Stomach (tissue), 9 donors: ENCODE data around the gene JOSD1. TPM values are rescaled to one million over a fixed set of nuclear protein-coding genes. Genes with fewer than 3 reads are reported as not detected.
A peak's percentile ranks its signal among the peaks of the same experiment; 100 is the strongest.

ENCODE experiments used
- DNase-seq, 2 donors: peaks; one replicate each; pipeline versions ENCODE4 v3.0.0 to v3.0.0-alpha.2; 2013 to 2019
- H3K27ac ChIP-seq, 5 donors: fragments of 200-600 bp in 4 of 5; sonication (generic) in 4 of 5; one replicate each; pipeline ENCODE4 v1.5.1; 2013 to 2019; ENCODE audit warnings: mild to moderate bottlenecking in 1 of 5, moderate library complexity in 1 of 5
- H3K27me3 ChIP-seq, 3 donors: fragments of 200-600 bp; sonication (generic); one replicate each; pipeline ENCODE4 v1.5.1; 2017 to 2019; ENCODE audit warnings: mixed run types in 1 of 3
- H3K36me3 ChIP-seq, 4 donors: fragments of 200-600 bp; sonication (generic); 1 replicate in 3 of 4; 2 replicates in 1 of 4; pipeline ENCODE4 v1.5.1; 2016 to 2019
- H3K4me1 ChIP-seq, 4 donors: fragments of 200-600 bp; sonication (generic); one replicate each; pipeline ENCODE4 v1.5.1; 2016 to 2019
- H3K4me3 ChIP-seq, 4 donors: fragments of 200-600 bp; sonication (generic) in 3 of 4; one replicate each; pipeline ENCODE4 v1.5.1; 2016 to 2019; ENCODE audit warnings: mild to moderate bottlenecking in 1 of 4
- H3K9me3 ChIP-seq, 4 donors: fragments of 200-600 bp; sonication (generic); one replicate each; pipeline ENCODE4 v1.5.1; 2016 to 2019
- EP300 ChIP-seq: sonication (generic); formaldehyde crosslinking; IDR thresholded peaks from one replicate; pipeline ENCODE4 v1.6.1; 2017; ENCODE audit warnings: antibody characterized with exemption
- POLR2A ChIP-seq, 4 donors: fragments of 450-650 bp; IDR thresholded peaks; one replicate each; pipeline ENCODE4 v1.6.1; 2016; ENCODE audit warnings: antibody characterized with exemption in 4 of 4, control low read depth in 2 of 4, mild to moderate bottlenecking in 1 of 4, moderate library complexity in 1 of 4
- POLR2AphosphoS5 ChIP-seq, 3 donors: sonication (generic); formaldehyde crosslinking; IDR thresholded peaks; one replicate each; pipeline ENCODE4 v1.6.1; 2016; ENCODE audit warnings: antibody characterized with exemption in 3 of 3
- WGBS, 5 donors: extraction: QIAGEN DNeasy Blood & Tissue Kit in 3 of 5; methylation state at CpG; one replicate each; pipeline versions ENCODE4 v1.1.5 to v1.1.7; 2013 to 2018; 5-methylcytosine and 5-hydroxymethylcytosine counted together
- intact Hi-C: fragments of 100-400 bp; cut with DNase I; formaldehyde crosslinking; loops from one replicate; pipeline ENCODE4 v1.15.1; 2023; ENCODE audit warnings: low total_unique reads
- polyA plus RNA-seq, 3 donors: library from polyadenylated mRNA; stranded (reverse); fragments of 200-250 nt; gene quantifications; one replicate each; pipeline ENCODE4 v1.2.3, GENCODE V29; 2013
- total RNA-seq, 5 donors: library from RNA; depleted of rRNA; stranded (reverse); fragments of >200 nt; gene quantifications; one replicate each; pipeline versions ENCODE4 v1.1.0 to v1.2.3, GENCODE V29; 2014 to 2016
- TF ChIP-seq, protein P1 (sequence below), 7 experiments: fragments of 450-650 bp in 4 of 7; fragments of 200-600 bp in 3 of 7; sonication (generic) in 3 of 7; IDR thresholded peaks; one replicate each; pipeline ENCODE4 v1.5.1; 2016 to 2019; ENCODE audit warnings: antibody characterized with exemption in 7 of 7, control low read depth in 2 of 7, mild to moderate bottlenecking in 1 of 7
- donor health status: healthy with polysubstance abuse.
- donor health status: Bipolar disorder and iron deficiency.
- donor health status: healthy.

The JOSD1 gene
- total and polyA plus RNA-seq, 8 donors: 17.9 to 66.1 (median 35.7) TPM

DNA sequence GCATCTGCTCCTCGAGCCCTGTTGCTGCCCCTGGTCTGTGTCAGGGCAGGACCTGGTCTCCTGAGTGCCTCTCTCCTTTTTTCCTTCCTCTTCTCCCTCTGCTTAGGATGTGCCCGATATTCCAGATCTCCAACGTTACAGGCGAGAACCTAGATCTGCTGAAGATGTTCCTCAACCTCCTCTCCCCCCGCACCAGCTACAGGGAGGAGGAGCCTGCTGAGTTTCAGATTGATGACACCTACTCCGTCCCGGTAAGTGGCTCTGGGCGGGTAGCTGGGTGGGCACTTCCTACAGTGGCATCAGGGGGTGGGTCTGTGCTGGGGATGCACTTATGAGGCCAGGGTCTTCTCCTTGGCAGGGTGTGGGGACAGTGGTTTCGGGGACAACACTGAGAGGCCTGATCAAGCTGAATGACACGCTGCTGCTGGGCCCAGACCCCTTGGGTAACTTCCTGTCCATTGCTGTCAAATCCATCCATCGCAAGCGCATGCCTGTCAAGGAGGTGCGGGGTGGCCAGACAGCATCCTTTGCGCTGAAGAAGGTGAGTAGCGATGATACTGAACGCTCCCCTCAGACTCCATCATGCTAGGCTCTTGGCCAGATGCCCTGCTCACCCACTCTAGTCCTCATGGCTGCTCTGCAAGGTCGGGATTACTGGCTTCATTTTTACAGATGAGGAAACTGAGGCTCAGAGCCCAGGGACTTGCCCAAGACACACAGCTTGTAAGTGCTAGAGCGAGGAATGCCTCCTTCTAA, 25.3 kb upstream of the JOSD1 start:
- no peak for DNase-seq
- Histone ChIP-seq H3K27me3 (no peaks in the 10 kb centered on the region), H3K9me3 (no peaks in the 10 kb centered on the region), H3K4me3 (no peak overlapping the region), H3K4me1 (peaks cover 0 to under 1% (median 0%) of the 10 kb centered on the region in 4 donors), H3K27ac (no peak overlapping the region), H3K36me3 (peaks cover 89 to 100% (median 100%) of the 10 kb centered on the region in 4 donors)
- WGBS, 5 donors: 88 to 95% (median 93%) methylated on average over 14 to 18 of the region's 18 CpGs
- intact Hi-C loops: no loop called here
- TF ChIP-seq, protein P1, sequence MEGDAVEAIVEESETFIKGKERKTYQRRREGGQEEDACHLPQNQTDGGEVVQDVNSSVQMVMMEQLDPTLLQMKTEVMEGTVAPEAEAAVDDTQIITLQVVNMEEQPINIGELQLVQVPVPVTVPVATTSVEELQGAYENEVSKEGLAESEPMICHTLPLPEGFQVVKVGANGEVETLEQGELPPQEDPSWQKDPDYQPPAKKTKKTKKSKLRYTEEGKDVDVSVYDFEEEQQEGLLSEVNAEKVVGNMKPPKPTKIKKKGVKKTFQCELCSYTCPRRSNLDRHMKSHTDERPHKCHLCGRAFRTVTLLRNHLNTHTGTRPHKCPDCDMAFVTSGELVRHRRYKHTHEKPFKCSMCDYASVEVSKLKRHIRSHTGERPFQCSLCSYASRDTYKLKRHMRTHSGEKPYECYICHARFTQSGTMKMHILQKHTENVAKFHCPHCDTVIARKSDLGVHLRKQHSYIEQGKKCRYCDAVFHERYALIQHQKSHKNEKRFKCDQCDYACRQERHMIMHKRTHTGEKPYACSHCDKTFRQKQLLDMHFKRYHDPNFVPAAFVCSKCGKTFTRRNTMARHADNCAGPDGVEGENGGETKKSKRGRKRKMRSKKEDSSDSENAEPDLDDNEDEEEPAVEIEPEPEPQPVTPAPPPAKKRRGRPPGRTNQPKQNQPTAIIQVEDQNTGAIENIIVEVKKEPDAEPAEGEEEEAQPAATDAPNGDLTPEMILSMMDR (IDR thresholded peaks at IDR 0.05): no peak
- TF ChIP-seq POLR2A (IDR thresholded peaks at IDR 0.05): no peak
- TF ChIP-seq EP300: no peak
- TF ChIP-seq POLR2AphosphoS5 (IDR thresholded peaks at IDR 0.05): no peak

- 48 to 70% (median 56%) methylated on average over 3 of the region's 3 CpGs for WGBS, 5 donors
- no peak overlapping the region for H3K4me3 ChIP-seq
- DNase-seq: peak in 1 of 2 donors; percentile 51
- H3K36me3 ChIP-seq: peaks cover 79 to 100% (median 100%) of the 10 kb centered on the region in 4 donors
- H3K4me1 ChIP-seq: no peaks in the 10 kb centered on the region
- TF ChIP-seq POLR2A (IDR thresholded peaks at IDR 0.05) (no peak), EP300 (no peak), POLR2AphosphoS5 (IDR thresholded peaks at IDR 0.05) (peak in 1 of 3 donors; percentile 11)
- TF ChIP-seq, protein P1 (IDR thresholded peaks at IDR 0.05): peak in 2 of 7 experiments; percentile 15
- H3K27ac ChIP-seq: no peak overlapping the region
- intact Hi-C loops: no loop called here
- no peaks in the 10 kb centered on the region for H3K9me3 ChIP-seq
- H3K27me3 ChIP-seq: no peaks in the 10 kb centered on the region
These were observed 24.3 kb upstream of the JOSD1 start for GRCh38 chr22:38724926-38725571.

GRCh38 chr22:38724176-38724575, 23.4 kb upstream of the JOSD1 start:
- peaks cover 70 to 99% (median 96%) of the 10 kb centered on the region in 4 donors for H3K36me3 ChIP-seq
- H3K4me3 ChIP-seq: no peak overlapping the region
- intact Hi-C loops: no loop called here
- TF ChIP-seq POLR2A (IDR thresholded peaks at IDR 0.05) (no peak), EP300 (no peak), POLR2AphosphoS5 (IDR thresholded peaks at IDR 0.05) (no peak)
- TF ChIP-seq, protein P1 (IDR thresholded peaks at IDR 0.05): no peak
- H3K4me1 ChIP-seq: peaks cover 0 to 3% (median 1%) of the 10 kb centered on the region in 4 donors
- H3K9me3 ChIP-seq: no peaks in the 10 kb centered on the region
- WGBS, 5 donors: 95 to 99% (median 97%) methylated on average over 7 of the region's 7 CpGs
- no peak for DNase-seq
- H3K27me3 ChIP-seq: no peaks in the 10 kb centered on the region
- no peak overlapping the region for H3K27ac ChIP-seq

GRCh38 chr22:38721551-38721950, 20.8 kb upstream of the JOSD1 start:
- H3K9me3 ChIP-seq: no peaks in the 10 kb centered on the region
- no peaks in the 10 kb centered on the region for H3K27me3 ChIP-seq
- H3K4me3 ChIP-seq: no peak overlapping the region
- TF ChIP-seq EP300 (no peak), POLR2A (IDR thresholded peaks at IDR 0.05) (no peak), POLR2AphosphoS5 (IDR thresholded peaks at IDR 0.05) (no peak)
- TF ChIP-seq, protein P1 (IDR thresholded peaks at IDR 0.05): no peak
- DNase-seq: no peak
- intact Hi-C loops: no loop called here
- no peak overlapping the region for H3K27ac ChIP-seq
- peaks cover 7 to 20% (median 13%) of the 10 kb centered on the region in 4 donors for H3K4me1 ChIP-seq
- 86 to 93% (median 90%) methylated on average over 7 of the region's 7 CpGs for WGBS, 5 donors
- H3K36me3 ChIP-seq: peaks cover 55 to 97% (median 91%) of the 10 kb centered on the region in 4 donors
